Ramos (cell line): ENCODE data around the gene ZNF573.
"Not testable (repeated sequence)": the region's sequence is repeated elsewhere in the genome, so short reads cannot be mapped to it uniquely, and the experiment has no call there.

Source experiments
- in situ Hi-C: fragments of 300-500 bp; cut with MboI; formaldehyde crosslinking; loops from one replicate; pipeline ENCODE4 v1.14.3; 2022; ENCODE audit warnings: low sequenced_read_pairs; ENCODE audit not compliant: unreplicated experiment

The ZNF573 gene

GRCh38 chr19:37779127-37780005, at the start of gene ZNF573:
Gene ZNF573, minus strand, starts transcription at chr19:37779586. Its CDS starts 5,857 bp downstream, at chr19:37773729.
- in situ Hi-C loops = no loop called here

GRCh38 chr19:37817180-37817981, 38.0 kb upstream of the ZNF573 start:
- in situ Hi-C loops = no loop called here

GRCh38 chr19:37815611-37816010, 36.2 kb upstream of the ZNF573 start:
- in situ Hi-C loops = not testable (repeated sequence)

- in situ Hi-C loops = no loop called here
These were observed 34.0 kb upstream of the ZNF573 start for GRCh38 chr19:37813340-37813739.

- in situ Hi-C loops = no loop called here
These were observed 30.0 kb upstream of the ZNF573 start for GRCh38 chr19:37809366-37809765.

GRCh38 chr19:37803249-37803840, 24.0 kb upstream of the ZNF573 start:
- in situ Hi-C loops = no loop called here

- in situ Hi-C loops = no loop called here
These were observed 11.0 kb upstream of the ZNF573 start for GRCh38 chr19:37790244-37790925.

- in situ Hi-C loops = no loop called here
These were observed 716 bp downstream of the ZNF573 start for GRCh38 chr19:37778613-37779126.

- in situ Hi-C loops = no loop called here
These were observed 8.4 kb downstream of the ZNF573 start for GRCh38 chr19:37770985-37771384.

- in situ Hi-C loops = no loop called here
These were observed 15.9 kb downstream of the ZNF573 start for GRCh38 chr19:37763488-37763887.

- in situ Hi-C loops = not testable (repeated sequence)
These were observed 21.7 kb downstream of the ZNF573 start for GRCh38 chr19:37757683-37758082.

- in situ Hi-C loops = no loop called here
These were observed 41.0 kb downstream of the ZNF573 start for GRCh38 chr19:37738371-37738770.

- in situ Hi-C loops = no loop called here
These were observed 54.2 kb downstream of the ZNF573 start for GRCh38 chr19:37725181-37725580.

GRCh38 chr19:37719927-37720265, 59.5 kb downstream of the ZNF573 start:
- in situ Hi-C loops = no loop called here

- in situ Hi-C loops = no loop called here
These were observed 60.1 kb downstream of the ZNF573 start, which contains the start of gene ZNF607 for GRCh38 chr19:37719111-37719926. Gene ZNF607, minus strand, starts transcription at chr19:37719761. Its CDS starts 8,143 bp downstream, at chr19:37711618.

GRCh38 chr19:37718304-37718703, 61.1 kb downstream of the ZNF573 start:
- in situ Hi-C loops = no loop called here

- in situ Hi-C loops = no loop called here
These were observed 63.2 kb downstream of the ZNF573 start for GRCh38 chr19:37716140-37716539.

GRCh38 chr19:37706052-37706605, 73.3 kb downstream of the ZNF573 start:
- in situ Hi-C loops = no loop called here

- in situ Hi-C loops = no loop called here
These were observed 80.3 kb downstream of the ZNF573 start for GRCh38 chr19:37699057-37699456.
